HEK293 (cell line): ENCODE data around the gene MOB1A.

Source experiments
- BCL11A ChIP-seq: fragments of 450-650 bp; formaldehyde crosslinking; IDR thresholded peaks from 2 replicates; pipeline ENCODE4 v1.5.1; 2016; ENCODE audit warnings: low read depth, missing biosample characterization, missing genetic modification characterization
- KLF7 ChIP-seq: fragments of 450-650 bp; formaldehyde crosslinking; IDR thresholded peaks from 2 replicates; pipeline ENCODE4 v1.5.1; 2016; ENCODE audit warnings: missing biosample characterization, missing genetic modification characterization, borderline replicate concordance
- MZF1 ChIP-seq: fragments of 450-650 bp; formaldehyde crosslinking; IDR thresholded peaks from 2 replicates; pipeline ENCODE4 v1.5.1; 2017; ENCODE audit warnings: missing biosample characterization, missing genetic modification characterization, borderline replicate concordance
- PRDM6 ChIP-seq: fragments of 450-650 bp; formaldehyde crosslinking; IDR thresholded peaks from 2 replicates; pipeline ENCODE4 v1.5.1; 2017; ENCODE audit warnings: missing biosample characterization, missing genetic modification characterization
- RBAK ChIP-seq: fragments of 450-650 bp; formaldehyde crosslinking; IDR thresholded peaks from 2 replicates; pipeline ENCODE4 v1.5.1; 2016; ENCODE audit warnings: missing biosample characterization, missing genetic modification characterization
- SP2 ChIP-seq: fragments of 450-650 bp; formaldehyde crosslinking; IDR thresholded peaks from 2 replicates; pipeline ENCODE4 v1.5.1; 2016; ENCODE audit warnings: missing biosample characterization, missing genetic modification characterization
- SP3 ChIP-seq: fragments of 450-650 bp; formaldehyde crosslinking; IDR thresholded peaks from 2 replicates; pipeline ENCODE4 v1.5.1; 2016; ENCODE audit warnings: missing biosample characterization, missing genetic modification characterization
- WT1 ChIP-seq: fragments of 450-650 bp; formaldehyde crosslinking; IDR thresholded peaks from 2 replicates; pipeline ENCODE4 v1.5.1; 2016; ENCODE audit warnings: missing biosample characterization, missing genetic modification characterization
- ZBTB7A ChIP-seq: fragments of 450-650 bp; formaldehyde crosslinking; IDR thresholded peaks from 2 replicates; pipeline ENCODE4 v1.5.1; 2016; ENCODE audit warnings: low read depth, missing biosample characterization, missing genetic modification characterization
- ZFHX2 ChIP-seq: fragments of 450-650 bp; formaldehyde crosslinking; conservative IDR thresholded peaks from 2 replicates; pipeline ENCODE4 v1.5.1; 2016; ENCODE audit warnings: missing biosample characterization, missing genetic modification characterization
- ZFP41 ChIP-seq: fragments of 450-650 bp; formaldehyde crosslinking; IDR thresholded peaks from 2 replicates; pipeline ENCODE4 v1.5.1; 2016; ENCODE audit warnings: missing biosample characterization, missing genetic modification characterization, borderline replicate concordance
- ZFP69B ChIP-seq: fragments of 450-650 bp; formaldehyde crosslinking; IDR thresholded peaks from 2 replicates; pipeline ENCODE4 v1.5.1; 2016; ENCODE audit warnings: missing biosample characterization, missing genetic modification characterization
- ZNF112 ChIP-seq: fragments of 450-650 bp; formaldehyde crosslinking; IDR thresholded peaks from 2 replicates; pipeline ENCODE4 v1.5.0; 2017; ENCODE audit warnings: missing biosample characterization, missing genetic modification characterization
- ZNF121 ChIP-seq: fragments of 450-650 bp; formaldehyde crosslinking; IDR thresholded peaks from 2 replicates; pipeline ENCODE4 v1.5.1; 2016; ENCODE audit warnings: missing biosample characterization, missing genetic modification characterization
- ZNF2 ChIP-seq: fragments of 450-650 bp; formaldehyde crosslinking; IDR thresholded peaks from 2 replicates; pipeline ENCODE4 v1.5.1; 2016; ENCODE audit warnings: missing biosample characterization, missing genetic modification characterization
- ZNF24 ChIP-seq: fragments of 450-650 bp; formaldehyde crosslinking; IDR thresholded peaks from 2 replicates; pipeline ENCODE4 v1.5.1; 2016; ENCODE audit warnings: missing biosample characterization, missing genetic modification characterization
- ZNF366 ChIP-seq: fragments of 450-650 bp; formaldehyde crosslinking; conservative IDR thresholded peaks from 2 replicates; pipeline ENCODE4 v1.5.1; 2016; ENCODE audit warnings: missing biosample characterization, missing genetic modification characterization
- ZNF37A ChIP-seq: fragments of 450-650 bp; IDR thresholded peaks from 2 replicates; pipeline ENCODE4 v1.5.1; 2018; ENCODE audit warnings: missing biosample characterization, missing genetic modification characterization
- ZNF510 ChIP-seq: fragments of 450-650 bp; formaldehyde crosslinking; IDR thresholded peaks from 2 replicates; pipeline ENCODE4 v1.5.1; 2018; ENCODE audit warnings: mild to moderate bottlenecking, missing genetic modification characterization, missing biosample characterization; ENCODE audit not compliant: insufficient replicate concordance
- ZNF521 ChIP-seq: fragments of 450-650 bp; formaldehyde crosslinking; IDR thresholded peaks from 2 replicates; pipeline ENCODE4 v1.5.1; 2017; ENCODE audit warnings: missing biosample characterization, mild to moderate bottlenecking, missing genetic modification characterization
- ZNF544 ChIP-seq: fragments of 450-650 bp; formaldehyde crosslinking; IDR thresholded peaks from 2 replicates; pipeline ENCODE4 v1.5.0; 2017; ENCODE audit warnings: missing biosample characterization, missing genetic modification characterization
- ZNF571 ChIP-seq: fragments of 450-650 bp; formaldehyde crosslinking; IDR thresholded peaks from 2 replicates; pipeline ENCODE4 v1.5.0; 2017; ENCODE audit warnings: missing biosample characterization, missing genetic modification characterization
- ZNF585B ChIP-seq: fragments of 450-650 bp; formaldehyde crosslinking; IDR thresholded peaks from 2 replicates; pipeline ENCODE4 v1.5.1; 2016; ENCODE audit warnings: missing biosample characterization, missing genetic modification characterization
- ZNF610 ChIP-seq: fragments of 450-650 bp; formaldehyde crosslinking; IDR thresholded peaks from 2 replicates; pipeline ENCODE4 v1.5.1; 2016; ENCODE audit warnings: missing biosample characterization, missing genetic modification characterization, borderline replicate concordance
- ZNF660 ChIP-seq: fragments of 450-650 bp; IDR thresholded peaks from 2 replicates; pipeline ENCODE4 v1.5.1; 2018; ENCODE audit warnings: missing biosample characterization, mild to moderate bottlenecking, missing genetic modification characterization
- ZNF768 ChIP-seq: fragments of 450-650 bp; formaldehyde crosslinking; IDR thresholded peaks from 2 replicates; pipeline ENCODE4 v1.5.1; 2018; ENCODE audit warnings: missing biosample characterization, mild to moderate bottlenecking, missing genetic modification characterization
- ZNF776 ChIP-seq: fragments of 450-650 bp; formaldehyde crosslinking; IDR thresholded peaks from 2 replicates; pipeline ENCODE4 v1.5.0; 2017; ENCODE audit warnings: missing biosample characterization, missing genetic modification characterization, borderline replicate concordance
- ZNF777 ChIP-seq: fragments of 450-650 bp; formaldehyde crosslinking; IDR thresholded peaks from 2 replicates; pipeline ENCODE4 v1.5.1; 2017; ENCODE audit warnings: missing biosample characterization, missing genetic modification characterization, borderline replicate concordance
- ZSCAN16 ChIP-seq: fragments of 450-650 bp; formaldehyde crosslinking; IDR thresholded peaks from 2 replicates; pipeline ENCODE4 v1.5.1; 2016; ENCODE audit warnings: missing biosample characterization, missing genetic modification characterization
- TF ChIP-seq, protein P1 (sequence below): fragments of 450-650 bp; formaldehyde crosslinking; IDR thresholded peaks from 2 replicates; pipeline ENCODE4 v1.5.1; 2016; ENCODE audit warnings: missing biosample characterization, missing genetic modification characterization
- TF ChIP-seq, protein P2 (sequence below): fragments of 450-650 bp; IDR thresholded peaks from 2 replicates; pipeline ENCODE4 v1.5.1; 2018; ENCODE audit warnings: missing biosample characterization, mild to moderate bottlenecking, missing genetic modification characterization
- TF ChIP-seq, protein P3 (sequence below): fragments of 450-650 bp; formaldehyde crosslinking; IDR thresholded peaks from 2 replicates; pipeline ENCODE4 v1.5.1; 2016; ENCODE audit warnings: missing biosample characterization, missing genetic modification characterization

MOB1A gene

GRCh38 chr2:74119912-74120825 lies 58.5 kb downstream of the MOB1A start (continued):
- TF ChIP-seq ZNF2: 0 out of 2 replicates have a peak, but pooled peaks have one; percentile 70
- TF ChIP-seq, protein P1, sequence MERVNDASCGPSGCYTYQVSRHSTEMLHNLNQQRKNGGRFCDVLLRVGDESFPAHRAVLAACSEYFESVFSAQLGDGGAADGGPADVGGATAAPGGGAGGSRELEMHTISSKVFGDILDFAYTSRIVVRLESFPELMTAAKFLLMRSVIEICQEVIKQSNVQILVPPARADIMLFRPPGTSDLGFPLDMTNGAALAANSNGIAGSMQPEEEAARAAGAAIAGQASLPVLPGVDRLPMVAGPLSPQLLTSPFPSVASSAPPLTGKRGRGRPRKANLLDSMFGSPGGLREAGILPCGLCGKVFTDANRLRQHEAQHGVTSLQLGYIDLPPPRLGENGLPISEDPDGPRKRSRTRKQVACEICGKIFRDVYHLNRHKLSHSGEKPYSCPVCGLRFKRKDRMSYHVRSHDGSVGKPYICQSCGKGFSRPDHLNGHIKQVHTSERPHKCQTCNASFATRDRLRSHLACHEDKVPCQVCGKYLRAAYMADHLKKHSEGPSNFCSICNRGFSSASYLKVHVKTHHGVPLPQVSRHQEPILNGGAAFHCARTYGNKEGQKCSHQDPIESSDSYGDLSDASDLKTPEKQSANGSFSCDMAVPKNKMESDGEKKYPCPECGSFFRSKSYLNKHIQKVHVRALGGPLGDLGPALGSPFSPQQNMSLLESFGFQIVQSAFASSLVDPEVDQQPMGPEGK (tag by site-specific recombination): 0 out of 2 replicates have a peak, but pooled peaks have one; percentile 43
- TF ChIP-seq ZNF521: no peak
- no peak for TF ChIP-seq ZNF571 (tag by site-specific recombination)
- TF ChIP-seq ZBTB7A (tag by site-specific recombination): peak; percentile 45; the same call in 1 of the 2 replicates
- TF ChIP-seq ZNF544 (tag by site-specific recombination): no peak
- TF ChIP-seq ZNF768 (tag by site-specific recombination): no peak
- peak; percentile 62 for TF ChIP-seq ZNF660 (tag by site-specific recombination)
- TF ChIP-seq ZFHX2 (tag by site-specific recombination): no peak
- TF ChIP-seq, protein P2, sequence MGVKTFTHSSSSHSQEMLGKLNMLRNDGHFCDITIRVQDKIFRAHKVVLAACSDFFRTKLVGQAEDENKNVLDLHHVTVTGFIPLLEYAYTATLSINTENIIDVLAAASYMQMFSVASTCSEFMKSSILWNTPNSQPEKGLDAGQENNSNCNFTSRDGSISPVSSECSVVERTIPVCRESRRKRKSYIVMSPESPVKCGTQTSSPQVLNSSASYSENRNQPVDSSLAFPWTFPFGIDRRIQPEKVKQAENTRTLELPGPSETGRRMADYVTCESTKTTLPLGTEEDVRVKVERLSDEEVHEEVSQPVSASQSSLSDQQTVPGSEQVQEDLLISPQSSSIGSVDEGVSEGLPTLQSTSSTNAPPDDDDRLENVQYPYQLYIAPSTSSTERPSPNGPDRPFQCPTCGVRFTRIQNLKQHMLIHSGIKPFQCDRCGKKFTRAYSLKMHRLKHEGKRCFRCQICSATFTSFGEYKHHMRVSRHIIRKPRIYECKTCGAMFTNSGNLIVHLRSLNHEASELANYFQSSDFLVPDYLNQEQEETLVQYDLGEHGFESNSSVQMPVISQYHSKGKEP (tag by site-specific recombination): no peak
- TF ChIP-seq ZNF37A (tag by site-specific recombination): peak; percentile 90
- TF ChIP-seq KLF7 (tag by site-specific recombination): peak; percentile 82; the same call in 1 of the 2 replicates
- peak; percentile 87 for TF ChIP-seq SP2
- peak; percentile 99 for TF ChIP-seq ZFP69B (tag by site-specific recombination)
- TF ChIP-seq ZSCAN16: no peak
- no peak for TF ChIP-seq BCL11A (tag by site-specific recombination)
- TF ChIP-seq ZNF121 (tag by site-specific recombination): no peak
- TF ChIP-seq ZFP41 (tag by site-specific recombination): no peak
- peak; percentile 89 for TF ChIP-seq SP3 (tag by site-specific recombination)
- TF ChIP-seq ZNF112: no peak
- TF ChIP-seq PRDM6: no peak
- peak; percentile 68 for TF ChIP-seq ZNF366 (tag by site-specific recombination)
- peak; percentile 98 for TF ChIP-seq ZNF610
- TF ChIP-seq RBAK (tag by site-specific recombination): no peak
- peak; percentile 90 for TF ChIP-seq ZNF24
- TF ChIP-seq ZNF585B: no peak
- TF ChIP-seq ZNF777: peak; percentile 89; the same call in 1 of the 2 replicates
- TF ChIP-seq MZF1 (tag by site-specific recombination): no peak
- TF ChIP-seq ZNF776: no peak; the same call in 1 of the 2 replicates
- TF ChIP-seq, protein P3, sequence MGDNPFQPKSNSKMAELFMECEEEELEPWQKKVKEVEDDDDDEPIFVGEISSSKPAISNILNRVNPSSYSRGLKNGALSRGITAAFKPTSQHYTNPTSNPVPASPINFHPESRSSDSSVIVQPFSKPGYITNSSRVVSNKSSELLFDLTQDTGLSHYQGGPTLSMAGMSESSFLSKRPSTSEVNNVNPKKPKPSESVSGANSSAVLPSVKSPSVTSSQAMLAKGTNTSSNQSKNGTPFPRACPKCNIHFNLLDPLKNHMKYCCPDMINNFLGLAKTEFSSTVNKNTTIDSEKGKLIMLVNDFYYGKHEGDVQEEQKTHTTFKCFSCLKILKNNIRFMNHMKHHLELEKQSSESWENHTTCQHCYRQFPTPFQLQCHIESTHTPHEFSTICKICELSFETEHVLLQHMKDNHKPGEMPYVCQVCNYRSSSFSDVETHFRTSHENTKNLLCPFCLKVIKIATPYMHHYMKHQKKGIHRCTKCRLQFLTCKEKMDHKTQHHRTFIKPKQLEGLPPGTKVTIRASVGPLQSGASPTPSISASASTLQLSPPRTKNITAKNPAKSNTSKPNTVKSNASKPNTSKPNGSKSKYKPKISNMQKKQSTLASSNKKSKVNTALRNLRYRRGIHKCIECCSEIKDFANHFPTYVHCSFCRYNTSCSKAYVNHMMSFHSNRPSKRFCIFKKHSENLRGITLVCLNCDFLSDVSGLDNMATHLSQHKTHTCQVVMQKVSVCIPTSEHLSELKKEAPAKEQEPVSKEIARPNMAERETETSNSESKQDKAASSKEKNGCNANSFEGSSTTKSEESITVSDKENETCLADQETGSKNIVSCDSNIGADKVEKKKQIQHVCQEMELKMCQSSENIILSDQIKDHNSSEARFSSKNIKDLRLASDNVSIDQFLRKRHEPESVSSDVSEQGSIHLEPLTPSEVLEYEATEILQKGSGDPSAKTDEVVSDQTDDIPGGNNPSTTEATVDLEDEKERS: 0 out of 2 replicates have a peak, but pooled peaks have one; percentile 83
- TF ChIP-seq ZNF510 (tag by site-specific recombination): no peak
- TF ChIP-seq WT1 (tag by site-specific recombination): no peak; the same call in 1 of the 2 replicates
